Mammary epithelial cell (primary cell): ENCODE measurements around the gene MPST.

Source experiments
- CTCF ChIP-seq, 2 donors: IDR thresholded peaks in 1 of 2; conservative IDR thresholded peaks in 1 of 2; 2 replicates each; pipeline ENCODE4 v1.5.1; 2011 to 2012; ENCODE audit warnings: inconsistent platforms in 2 of 2, low read length in 2 of 2, mild to moderate bottlenecking in 2 of 2, control low read depth in 1 of 2, low read depth in 1 of 2; ENCODE audit not compliant: insufficient read depth in 1 of 2; ENCODE audit errors: extremely low read depth in 1 of 2
- EZH2 ChIP-seq: IDR thresholded peaks from 2 replicates; pipeline ENCODE4 v1.6.1; 2012; ENCODE audit warnings: low read length, inconsistent platforms, borderline replicate concordance

GRCh38 chr22:37043209-37043827 is 23.8 kb downstream of the MPST start:
- TF ChIP-seq CTCF (conservative IDR thresholded peaks at IDR 0.05 in 1 of 2, IDR thresholded peaks at IDR 0.05 in 1 of 2; ENCODE audit: extremely low read depth in 1 of 2, insufficient read depth in 1 of 2, low read depth in 1 of 2, low read length in 2 of 2) (no peak), EZH2 (no peak)
